H1 (cell line): ENCODE results near the gene COMMD2. TPM values are rescaled to one million over a fixed set of nuclear protein-coding genes. Genes with fewer than 3 reads are reported as not detected.

Experiments
- CTCF ChIA-PET: fragments of 300-600 bp; sonication (Branson Sonifier 250); formaldehyde crosslinking; loops from one replicate; lab custom pipeline; 2021; ENCODE audit not compliant: partially characterized antibody; lab: Charles Lee
- POLR2A ChIA-PET: fragments of 300-600 bp; sonication (Branson Sonifier 250); formaldehyde crosslinking; loops from one replicate; lab custom pipeline; 2021; ENCODE audit warnings: inconsistent platforms; ENCODE audit not compliant: partially characterized antibody; lab: Charles Lee
- DNase-seq, 2 experiments: peaks; one replicate each; pipeline versions ENCODE4 v3.0.0 to v3.0.0-alpha.2; 2010 to 2022; ENCODE audit warnings: low spot score in 2 of 2, low read depth in 1 of 2, mixed read lengths in 1 of 2
- FAIRE-seq: peaks from 2 replicates; lab custom pipeline; 2011; peaks lifted over from hg19 to GRCh38; lab: Jason Lieb, UNC
- H2AFZ ChIP-seq: 2 replicates; pipeline ENCODE4 v1.8.1; 2012; ENCODE audit warnings: low read length, inconsistent platforms
- H2AK5ac ChIP-seq: 2 replicates; pipeline ENCODE4 v1.6.1; 2013; ENCODE audit warnings: low read depth, low read length
- H2BK120ac ChIP-seq: replicated peaks from 2 replicates; pipeline ENCODE3; 2013; ENCODE audit warnings: low read depth, low read length, inconsistent platforms
- H2BK12ac ChIP-seq: 2 replicates; pipeline ENCODE4 v1.6.1; 2013; ENCODE audit warnings: low read depth, low read length
- H2BK15ac ChIP-seq: 2 replicates; pipeline ENCODE4 v1.6.1; 2013; ENCODE audit warnings: low read length
- H2BK20ac ChIP-seq: 2 replicates; pipeline ENCODE4 v1.6.1; 2013; ENCODE audit warnings: low read length
- H2BK5ac ChIP-seq: 2 replicates; pipeline ENCODE4 v1.6.1; 2013; ENCODE audit warnings: low read depth, low read length
- H3K14ac ChIP-seq: 2 replicates; pipeline ENCODE4 v1.6.1; 2013; ENCODE audit warnings: inconsistent platforms; ENCODE audit not compliant: insufficient read length
- H3K18ac ChIP-seq: 2 replicates; pipeline ENCODE4 v1.6.1; 2013; ENCODE audit warnings: low read length; ENCODE audit errors: extremely low read depth
- H3K23ac ChIP-seq: 2 replicates; pipeline ENCODE4 v1.6.1; 2013; ENCODE audit warnings: inconsistent platforms; ENCODE audit not compliant: insufficient read length
- H3K23me2 ChIP-seq: 2 replicates; pipeline ENCODE4 v1.6.1; 2013; ENCODE audit warnings: low read depth, low read length
- H3K27ac ChIP-seq: 2 replicates; pipeline ENCODE4 v1.6.1; 2011; ENCODE audit warnings: low read depth, low read length, inconsistent platforms
- H3K27me3 ChIP-seq, 4 experiments: replicated peaks in 1 of 4; 1 replicate in 1 of 4; 2 replicates in 3 of 4; pipeline versions ENCODE4 v1.6.1 to v1.8.1; 2011 to 2013; ENCODE audit warnings: low read length in 3 of 4, mild to moderate bottlenecking in 3 of 4, inconsistent platforms in 2 of 4, mixed read lengths in 2 of 4, moderate library complexity in 1 of 4; ENCODE audit not compliant: control insufficient read depth in 3 of 4, insufficient read depth in 3 of 4; ENCODE audit errors: extremely low read depth in 1 of 4
- H3K36me3 ChIP-seq, 4 experiments: 2 replicates each; pipeline versions ENCODE4 v1.6.1 to v1.8.1; 2011 to 2013; ENCODE audit warnings: mild to moderate bottlenecking in 4 of 4, low read length in 3 of 4, moderate library complexity in 2 of 4, control low read depth in 1 of 4, inconsistent platforms in 1 of 4; ENCODE audit not compliant: insufficient read depth in 4 of 4, control insufficient read depth in 2 of 4
- H3K4ac ChIP-seq: replicated peaks from 2 replicates; pipeline ENCODE3; 2013; ENCODE audit warnings: low read length, low read depth, mixed read lengths, inconsistent platforms; ENCODE audit not compliant: insufficient read length
- H3K4me1 ChIP-seq, 4 experiments: replicated peaks in 1 of 4; 1 replicate in 1 of 4; 2 replicates in 3 of 4; pipeline versions ENCODE4 v1.6.1 to v1.8.1; 2011 to 2013; ENCODE audit warnings: low read length in 3 of 4, inconsistent platforms in 2 of 4, mixed read lengths in 1 of 4; ENCODE audit not compliant: insufficient read depth in 4 of 4, control insufficient read depth in 3 of 4
- H3K4me2 ChIP-seq, 2 experiments: 2 replicates each; pipeline versions ENCODE4 v1.6.1 to v1.8.1; 2011 to 2013; ENCODE audit warnings: low read depth in 2 of 2, low read length in 2 of 2, control low read depth in 1 of 2, inconsistent platforms in 1 of 2, mild to moderate bottlenecking in 1 of 2; ENCODE audit not compliant: insufficient read depth in 1 of 2
- H3K4me3 ChIP-seq, 4 experiments: fragments of 200-600, 300-600 bp in 1 of 4; sonication (generic), shearing (Covaris generic), sonication (Bioruptor Twin) in 1 of 4; 2 replicates each; pipeline versions ENCODE4 v1.5.1 to v1.8.1; 2011 to 2016; ENCODE audit warnings: low read length in 4 of 4, low read depth in 3 of 4, control low read depth in 2 of 4, inconsistent platforms in 2 of 4, mild to moderate bottlenecking in 2 of 4, mixed read lengths in 1 of 4, moderate library complexity in 1 of 4; ENCODE audit not compliant: insufficient read depth in 2 of 4; ENCODE audit errors: extremely low read depth in 1 of 4
- H3K56ac ChIP-seq: replicated peaks from 2 replicates; pipeline ENCODE3; 2013; ENCODE audit warnings: low read depth, mild to moderate bottlenecking, mixed read lengths, low read length, inconsistent platforms; ENCODE audit not compliant: insufficient read length
- H3K79me1 ChIP-seq: 2 replicates; pipeline ENCODE4 v1.6.1; 2013; ENCODE audit warnings: low read depth, low read length, control low read depth
- H3K79me2 ChIP-seq, 2 experiments: 2 replicates each; pipeline versions ENCODE4 v1.6.1 to v1.8.1; 2012 to 2013; ENCODE audit warnings: low read length in 2 of 2, mild to moderate bottlenecking in 2 of 2, inconsistent platforms in 1 of 2; ENCODE audit not compliant: insufficient read depth in 2 of 2, control insufficient read depth in 1 of 2
- H3K9ac ChIP-seq, 4 experiments: replicated peaks in 1 of 4; 1 replicate in 1 of 4; 2 replicates in 3 of 4; pipeline versions ENCODE4 v1.6.1 to v1.8.1; 2011 to 2013; ENCODE audit warnings: low read depth in 3 of 4, low read length in 3 of 4, control low read depth in 2 of 4, mild to moderate bottlenecking in 2 of 4, moderate library complexity in 2 of 4, inconsistent platforms in 1 of 4; ENCODE audit errors: extremely low read depth in 1 of 4
- H3K9me3 ChIP-seq, 2 experiments: 2 replicates each; pipeline versions ENCODE4 v1.6.1 to v1.8.1; 2012 to 2013; ENCODE audit warnings: mild to moderate bottlenecking in 2 of 2, moderate library complexity in 2 of 2, control low read depth in 1 of 2, inconsistent platforms in 1 of 2, low read depth in 1 of 2, low read length in 1 of 2, mixed read lengths in 1 of 2; ENCODE audit not compliant: insufficient read depth in 2 of 2
- H4K20me1 ChIP-seq, 2 experiments: replicated peaks in 1 of 2; 2 replicates each; pipeline versions ENCODE3 to v1.8.1; 2011 to 2013; ENCODE audit warnings: inconsistent platforms in 2 of 2, low read length in 2 of 2, mild to moderate bottlenecking in 1 of 2; ENCODE audit not compliant: insufficient read depth in 2 of 2, control insufficient read depth in 1 of 2
- H4K5ac ChIP-seq: 2 replicates; pipeline ENCODE4 v1.6.1; 2013; ENCODE audit warnings: low read length, low read depth, mixed read lengths, inconsistent platforms; ENCODE audit not compliant: insufficient read length
- H4K8ac ChIP-seq: 2 replicates; pipeline ENCODE4 v1.8.0; 2013; ENCODE audit warnings: mild to moderate bottlenecking, moderate library complexity, low read length, inconsistent platforms; ENCODE audit not compliant: insufficient read depth; ENCODE audit errors: extremely low read depth
- H4K91ac ChIP-seq: replicated peaks from 2 replicates; pipeline ENCODE3; 2013; ENCODE audit warnings: low read length, mixed read lengths, inconsistent platforms; ENCODE audit not compliant: insufficient read length
- FOSL1 ChIP-seq: IDR thresholded peaks from 2 replicates; pipeline ENCODE4 v1.6.1; 2011; ENCODE audit warnings: mild to moderate bottlenecking, low read depth, low read length, moderate library complexity; ENCODE audit not compliant: insufficient read depth
- KDM1A ChIP-seq: fragments of 200-600, 300-600 bp; sonication (generic); IDR thresholded peaks from 2 replicates; pipeline ENCODE4 v1.7.1; 2016; ENCODE audit warnings: mild to moderate bottlenecking, low read length, borderline replicate concordance
- POLR2A ChIP-seq, 2 experiments: IDR thresholded peaks; 1 replicate in 1 of 2; 2 replicates in 1 of 2; pipeline ENCODE4 v1.6.1; 2011; ENCODE audit warnings: low read depth in 2 of 2, low read length in 2 of 2, mild to moderate bottlenecking in 2 of 2; ENCODE audit errors: control extremely low read depth in 1 of 2
- WGBS, 2 experiments: shearing (Covaris generic) in 1 of 2; methylation state at CpG; one replicate each; pipeline versions ENCODE4 v1.1.6 to v1.1.7; 2013 to 2015; ENCODE audit warnings: low lambda C conversion rate in 2 of 2, mixed read lengths in 2 of 2, inconsistent platforms in 1 of 2, low coverage in 1 of 2, missing lambda C conversion rate in 1 of 2; ENCODE audit not compliant: insufficient replicate concordance in 2 of 2, insufficient coverage in 1 of 2, insufficient read length in 1 of 2; ENCODE audit errors: extremely low coverage in 1 of 2, missing lambda C conversion rate in 1 of 2; 5-methylcytosine and 5-hydroxymethylcytosine counted together
- polyA plus RNA-seq, 7 experiments: library from polyadenylated mRNA; depleted of rRNA in 3 of 7; stranded (reverse) in 5 of 7; unstranded in 2 of 7; fragments of >200 nt in 5 of 7; fragments of 200-250 nt in 2 of 7; gene quantifications; 1 replicate in 5 of 7; 2 replicates in 1 of 7; 4 replicates in 1 of 7; pipeline versions ENCODE4 v1.2.1 to v1.2.3, GENCODE V29; 2011 to 2013; ENCODE audit warnings: missing spikeins in 2 of 7, mixed read lengths in 2 of 7
- total RNA-seq: library from RNA; stranded (reverse); fragmentation: NEBNext Ultra II Directional; extraction: Animal tissue kit (Norgen Biotek cat#: 25700); gene quantifications from 2 replicates; pipeline ENCODE4 v1.2.1, GENCODE V29; 2021

Gene COMMD2
- total and polyA plus RNA-seq, 2 of the 8 experiments (the other 6 are each of a cell fraction or from before 2014, with no cell fraction given): 20.2 to 57.2 TPM

DNA sequence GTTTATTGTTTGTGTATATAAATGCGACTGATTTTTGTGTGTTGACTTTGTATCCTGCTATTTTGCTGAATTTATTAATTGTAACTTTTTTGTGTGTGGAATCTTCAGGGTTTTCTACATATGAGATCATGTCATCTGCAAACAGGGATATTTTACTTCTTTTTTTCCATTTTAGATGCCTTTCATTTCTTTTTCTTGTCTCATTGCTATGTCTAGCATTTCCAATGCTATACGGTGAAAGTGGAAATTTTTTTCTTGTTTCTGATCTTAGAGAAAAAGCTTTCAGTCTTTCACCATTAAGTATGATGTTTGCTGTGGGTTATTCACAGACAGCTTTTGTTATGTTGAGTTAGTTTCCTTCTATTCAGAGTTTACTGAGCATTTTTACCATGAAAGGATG, 31.4 kb downstream of the COMMD2 start:
- H3K79me2 ChIP-seq: no peaks in the 10 kb centered on the region
- no peak overlapping the region for H2BK120ac ChIP-seq
- no peak overlapping the region for H4K5ac ChIP-seq
- H2AFZ ChIP-seq: no peak overlapping the region
- H3K4me2 ChIP-seq: no peak overlapping the region
- no peak overlapping the region for H2BK20ac ChIP-seq
- no peaks in the 10 kb centered on the region for H3K23me2 ChIP-seq
- H3K79me1 ChIP-seq: no peaks in the 10 kb centered on the region
- H4K91ac ChIP-seq: no peak overlapping the region
- FAIRE-seq (no peak), DNase-seq (no peak)
- no peak overlapping the region for H2BK12ac ChIP-seq
- no peaks in the 10 kb centered on the region for H3K4me1 ChIP-seq
- no peak overlapping the region for H3K23ac ChIP-seq
- H2AK5ac ChIP-seq: no peak overlapping the region
- H3K9ac ChIP-seq: no peak overlapping the region
- H3K18ac ChIP-seq: no peak overlapping the region
- H3K9me3 ChIP-seq: peaks cover 0 to 15% of the 10 kb centered on the region in 2 experiments; a peak in 2 of 4 replicates
- H3K27me3 ChIP-seq: no peaks in the 10 kb centered on the region
- H3K36me3 ChIP-seq: no peaks in the 10 kb centered on the region; a peak in 1 of 8 replicates
- H4K8ac ChIP-seq: no peak overlapping the region
- TF ChIP-seq POLR2A (IDR thresholded peaks at IDR 0.05; ENCODE audit: control extremely low read depth in 1 of 2, low read depth in 2 of 2, low read length in 2 of 2) (no peak), FOSL1 (no peak), KDM1A (peak; percentile 69)
- no peaks in the 10 kb centered on the region for H4K20me1 ChIP-seq
- ChIA-PET POLR2A (no interaction called here), CTCF (interaction anchor here (0.8 to 7.9 kb wide), 5 partner anchors 36 to 232 kb away, joined by 3 to 72 read pairs (median 3); no protein-coding TSS in a partner anchor)
- no peak overlapping the region for H3K4ac ChIP-seq
- WGBS, 2 experiments: 94% methylated on average over 2 of the region's 2 CpGs; no CpG with 5 or more reads in 1 of the 2 experiments
- no peak overlapping the region for H3K27ac ChIP-seq
- no peak overlapping the region for H3K14ac ChIP-seq
- H3K56ac ChIP-seq: no peak overlapping the region
- H2BK15ac ChIP-seq: no peak overlapping the region
- no peak overlapping the region for H2BK5ac ChIP-seq
- H3K4me3 ChIP-seq: no peak overlapping the region
